ENCODE results near the gene HINT3.
A peak's percentile ranks its signal among the peaks of the same experiment; 100 is the strongest.
"Not testable (repeated sequence)": the region's sequence is repeated elsewhere in the genome, so short reads cannot be mapped to it uniquely, and the experiment has no call there.

HINT3 gene

GRCh38 chr6:125962900-125963497, 6.4 kb downstream of the HINT3 start:
- Histone ChIP-seq H3K9ac (no peak overlapping the region), H3K4me2 (no peak overlapping the region), H3K4me1 (peaks cover 12 to 24% (median 18%) of the 10 kb centered on the region in 10 experiments), H3K27me3 (no peaks in the 10 kb centered on the region), H3K27ac (no peak overlapping the region), H3K4me3 (no peak overlapping the region), H4K20me1 (peaks cover 0 to 55% (median 0%) of the 10 kb centered on the region in 11 experiments; a peak in 4 of 22 replicates), H3K36me3 (peaks cover 4 to 31% (median 21%) of the 10 kb centered on the region in 11 experiments; a peak in 18 of 22 replicates), H3K9me3 (replicated peaks in 1 of 11) (no peaks in the 10 kb centered on the region)
- no peak for TF ChIP-seq Cebpa-rat (IDR thresholded peaks at IDR 0.05)

DNA sequence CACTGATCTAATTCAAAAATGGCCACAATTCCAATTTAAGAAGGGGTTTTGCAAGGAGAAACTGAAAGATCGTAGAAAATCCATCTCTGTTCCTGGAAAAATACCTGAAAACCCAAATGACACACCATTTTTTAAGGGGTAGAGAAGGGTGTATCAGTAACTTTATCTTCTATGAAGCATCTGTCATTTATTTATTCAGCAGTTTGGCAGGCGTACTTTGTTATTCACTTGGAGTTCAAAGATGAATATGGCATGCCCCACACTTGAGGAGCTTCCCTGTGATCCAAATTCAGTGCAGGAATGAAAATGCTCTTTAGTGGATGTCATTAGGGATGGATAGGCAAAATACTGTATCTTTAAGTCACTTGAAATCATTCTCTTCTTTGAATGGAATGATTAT, 7.2 kb downstream of the HINT3 start:
- no peak overlapping the region for H3K4me3 ChIP-seq
- no peak overlapping the region for H3K9ac ChIP-seq
- no peak overlapping the region for H3K4me2 ChIP-seq
- peaks cover 5 to 38% (median 26%) of the 10 kb centered on the region in 11 experiments; a peak in 19 of 22 replicates for H3K36me3 ChIP-seq
- peaks cover 0 to 63% (median 0%) of the 10 kb centered on the region in 11 experiments; a peak in 4 of 22 replicates for H4K20me1 ChIP-seq
- TF ChIP-seq Cebpa-rat (IDR thresholded peaks at IDR 0.05) = no peak
- H3K9me3 ChIP-seq (replicated peaks in 1 of 11) = no peaks in the 10 kb centered on the region
- H3K27me3 ChIP-seq = no peaks in the 10 kb centered on the region
- H3K4me1 ChIP-seq = peaks cover 12 to 24% (median 18%) of the 10 kb centered on the region in 10 experiments
- no peak overlapping the region for H3K27ac ChIP-seq

DNA sequence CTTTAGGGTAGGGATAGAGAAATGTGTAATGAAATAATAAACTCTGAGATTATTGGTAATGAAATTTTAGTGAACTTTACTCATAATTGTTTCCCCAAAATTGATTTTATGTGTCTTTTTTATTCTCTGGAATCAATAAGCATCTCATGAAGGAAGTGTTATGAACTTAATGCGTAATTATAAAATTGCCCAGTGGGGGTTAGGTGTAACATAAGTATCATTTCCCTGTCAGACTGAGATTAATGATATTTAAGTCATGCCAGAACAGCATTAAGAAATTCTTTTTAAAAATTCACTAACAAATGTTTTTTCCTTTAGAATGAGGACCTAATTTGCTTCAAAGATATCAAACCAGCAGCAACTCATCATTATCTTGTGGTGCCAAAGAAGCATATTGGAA, 10.0 kb downstream of the HINT3 start:
- peaks cover 0 to 83% (median 0%) of the 10 kb centered on the region in 11 experiments; a peak in 4 of 22 replicates for H4K20me1 ChIP-seq
- no peaks in the 10 kb centered on the region for H3K27me3 ChIP-seq
- no peak for TF ChIP-seq Cebpa-rat (IDR thresholded peaks at IDR 0.05)
- no peak overlapping the region for H3K4me2 ChIP-seq
- H3K4me1 ChIP-seq = peaks cover 11 to 26% (median 16%) of the 10 kb centered on the region in 10 experiments; a peak in 18 of 20 replicates
- peaks cover 5 to 44% (median 18%) of the 10 kb centered on the region in 11 experiments; a peak in 19 of 22 replicates for H3K36me3 ChIP-seq
- H3K4me3 ChIP-seq = no peak overlapping the region
- H3K27ac ChIP-seq = no peak overlapping the region
- no peak overlapping the region for H3K9ac ChIP-seq
- no peaks in the 10 kb centered on the region for H3K9me3 ChIP-seq (replicated peaks in 1 of 11)

DNA sequence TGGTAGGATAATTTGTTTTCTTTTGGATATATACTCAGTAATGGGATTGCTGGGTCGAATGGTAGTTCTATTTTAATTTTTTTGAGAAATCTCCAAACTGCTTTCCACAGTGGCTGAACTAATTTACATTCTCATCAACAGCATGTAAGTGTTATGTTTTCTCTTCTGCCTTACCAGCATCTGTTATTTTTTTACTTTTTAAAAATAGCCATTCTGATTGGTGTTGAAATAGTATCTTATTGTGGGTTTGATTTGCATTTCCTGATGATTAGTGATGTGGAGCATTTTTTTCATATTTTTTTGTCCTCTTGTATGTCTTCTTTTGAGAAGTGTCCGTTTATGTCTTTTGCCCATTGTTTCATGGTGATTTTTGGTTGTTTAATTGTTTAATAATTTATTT, 11.9 kb downstream of the HINT3 start:
- Histone ChIP-seq H3K27me3 (no peaks in the 10 kb centered on the region), H3K9me3 (replicated peaks in 1 of 11) (no peaks in the 10 kb centered on the region), H3K9ac (no peak overlapping the region), H3K27ac (peak overlapping the region in 8 of 11 experiments; percentile 22 to 59 (median 45); a peak in 14 of 22 replicates), H3K36me3 (peaks cover 9 to 57% (median 25%) of the 10 kb centered on the region in 11 experiments; a peak in 18 of 22 replicates), H4K20me1 (peaks cover 0 to 68% (median 0%) of the 10 kb centered on the region in 11 experiments; a peak in 3 of 22 replicates), H3K4me1 (peaks cover 11 to 21% (median 14%) of the 10 kb centered on the region in 10 experiments; a peak in 18 of 20 replicates), H3K4me3 (no peak overlapping the region), H3K4me2 (peak overlapping the region in 10 of 11 experiments; percentile 17 to 63 (median 46); a peak in 19 of 22 replicates)
- TF ChIP-seq Cebpa-rat (IDR thresholded peaks at IDR 0.05) = no peak

DNA sequence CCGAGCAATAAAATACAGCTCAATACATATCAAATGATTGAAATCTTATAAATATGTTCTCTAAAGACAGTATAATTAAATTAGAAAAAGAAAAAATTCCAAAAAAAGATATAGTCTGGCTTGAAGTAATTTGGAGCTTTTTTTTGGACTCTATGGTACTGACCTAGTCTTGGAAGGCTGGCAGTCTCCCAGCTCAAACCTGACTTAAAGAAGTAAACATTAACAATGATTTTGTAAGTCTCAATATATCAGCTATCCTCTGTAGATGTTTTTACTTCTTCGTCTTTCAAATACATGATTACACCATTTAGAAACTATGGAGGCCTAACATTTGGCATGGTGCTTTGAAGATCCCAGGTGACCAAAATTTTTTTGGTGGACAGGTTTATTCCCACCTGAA, 14.2 kb downstream of the HINT3 start:
- H3K27ac ChIP-seq = no peak overlapping the region
- H3K4me3 ChIP-seq = no peak overlapping the region
- no peak for TF ChIP-seq Cebpa-rat (IDR thresholded peaks at IDR 0.05)
- peaks cover 19 to 74% (median 34%) of the 10 kb centered on the region in 11 experiments; a peak in 21 of 22 replicates for H3K36me3 ChIP-seq
- peaks cover 0 to 47% (median 0%) of the 10 kb centered on the region in 11 experiments; a peak in 3 of 22 replicates for H4K20me1 ChIP-seq
- no peak overlapping the region for H3K9ac ChIP-seq
- peaks cover 11 to 21% (median 15%) of the 10 kb centered on the region in 10 experiments; a peak in 18 of 20 replicates for H3K4me1 ChIP-seq
- H3K4me2 ChIP-seq = no peak overlapping the region
- H3K9me3 ChIP-seq (replicated peaks in 1 of 11) = no peaks in the 10 kb centered on the region
- no peaks in the 10 kb centered on the region for H3K27me3 ChIP-seq

DNA sequence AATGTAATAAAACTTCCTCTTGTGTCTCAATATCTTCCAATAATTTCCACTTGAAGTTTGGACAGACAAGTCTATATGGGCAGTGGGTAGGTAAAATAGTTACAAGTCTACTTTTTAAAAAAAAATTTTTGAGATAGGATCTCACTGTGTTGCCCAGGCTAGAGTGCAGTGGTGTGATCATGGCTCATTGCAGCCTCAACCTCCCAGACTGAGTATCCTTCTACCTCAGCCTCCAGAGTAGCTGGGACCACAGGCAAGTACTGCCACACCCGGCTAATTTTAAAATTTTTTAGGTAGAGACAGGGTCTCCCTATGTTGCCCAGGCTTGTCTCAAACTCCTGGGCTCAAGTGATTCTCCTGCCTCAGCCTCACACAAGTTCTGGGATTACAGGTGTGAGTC, 15.9 kb downstream of the HINT3 start:
- H3K27ac ChIP-seq; H3K9me3 ChIP-seq (replicated peaks in 1 of 11); H3K4me3 ChIP-seq; H3K27me3 ChIP-seq; H3K9ac ChIP-seq; H3K4me2 ChIP-seq: not testable (repeated sequence)
- Histone ChIP-seq H3K4me1 (peaks cover 11 to 21% (median 15%) of the 10 kb centered on the region in 10 experiments; a peak in 18 of 20 replicates), H4K20me1 (peaks cover 0 to 36% (median 0%) of the 10 kb centered on the region in 11 experiments; a peak in 3 of 22 replicates), H3K36me3 (peaks cover 20 to 75% (median 34%) of the 10 kb centered on the region in 11 experiments; a peak in 21 of 22 replicates)

DNA sequence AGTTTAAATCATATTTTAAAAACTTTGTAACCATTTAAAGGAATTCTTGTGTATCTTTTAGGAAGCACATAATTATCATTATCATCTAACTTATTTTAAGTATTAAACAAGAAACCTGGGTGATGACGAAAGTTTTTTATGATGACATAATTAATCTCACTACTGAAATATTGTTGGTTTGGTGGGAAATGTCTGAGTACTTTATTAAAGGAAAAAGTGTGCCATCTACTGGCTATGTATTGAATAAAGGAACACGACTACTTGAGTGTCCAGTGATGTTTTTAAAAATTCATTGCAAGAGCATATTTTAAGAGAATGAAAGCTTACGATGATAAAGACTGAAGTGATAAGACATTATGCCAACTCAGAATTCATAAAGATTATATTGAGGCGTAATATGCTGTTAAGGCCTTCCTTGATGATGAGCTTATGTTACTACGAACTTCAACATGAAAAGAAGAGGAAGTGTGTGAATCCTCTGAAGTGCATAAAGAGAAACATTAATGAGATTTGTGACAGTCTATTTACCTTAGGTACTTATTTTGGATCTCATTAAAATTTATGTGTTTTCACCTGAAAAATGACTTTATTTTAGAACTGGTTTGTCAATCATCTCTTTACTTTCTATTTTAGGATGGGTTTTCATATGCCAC, 17.8 kb downstream of the HINT3 start:
- Histone ChIP-seq H3K4me3 (no peak overlapping the region), H3K4me2 (peak overlapping the region in 3 of 11 experiments; percentile 17 to 52 (median 24); a peak in 2 of 22 replicates), H3K36me3 (peaks cover 12 to 69% (median 24%) of the 10 kb centered on the region in 11 experiments; a peak in 20 of 22 replicates), H3K9ac (no peak overlapping the region), H3K27ac (peak overlapping the region in 1 of 11 experiments; percentile 37; a peak in 1 of 22 replicates), H3K4me1 (peaks cover 0 to 6% (median 0%) of the 10 kb centered on the region in 10 experiments; a peak in 1 of 20 replicates), H3K9me3 (replicated peaks in 1 of 11) (no peaks in the 10 kb centered on the region), H4K20me1 (peaks cover 0 to 21% (median 0%) of the 10 kb centered on the region in 11 experiments; a peak in 3 of 22 replicates), H3K27me3 (no peaks in the 10 kb centered on the region)
- no peak for TF ChIP-seq Cebpa-rat (IDR thresholded peaks at IDR 0.05)

- no peaks in the 10 kb centered on the region for H3K27me3 ChIP-seq
- H3K27ac ChIP-seq = no peak overlapping the region
- no peak overlapping the region for H3K4me2 ChIP-seq
- H4K20me1 ChIP-seq = no peaks in the 10 kb centered on the region
- H3K9ac ChIP-seq = no peak overlapping the region
- no peak for TF ChIP-seq Cebpa-rat (IDR thresholded peaks at IDR 0.05)
- peaks cover 0 to 20% (median 0%) of the 10 kb centered on the region in 10 experiments; a peak in 4 of 20 replicates for H3K4me1 ChIP-seq
- no peak overlapping the region for H3K4me3 ChIP-seq
- no peaks in the 10 kb centered on the region for H3K9me3 ChIP-seq (replicated peaks in 1 of 11)
- peaks cover 6 to 52% (median 16%) of the 10 kb centered on the region in 11 experiments; a peak in 19 of 22 replicates for H3K36me3 ChIP-seq
Observed at GRCh38 chr6:125979101-125979500, 22.5 kb downstream of the HINT3 start.

Data from BLaER1 treated with 17β-estradiol and CSF1 and Interleukin-3, amounts not matched to agents 10 nM and 100 nM (cell line).